Erythroblast (primary cell): ENCODE data around the gene B4GAT1.

Source experiments
- GATA1 ChIP-seq: IDR thresholded peaks from 2 replicates; pipeline ENCODE4 v1.6.1; 2011; ENCODE audit warnings: low read depth, mild to moderate bottlenecking, control low read depth, low read length, moderate library complexity
- POLR2A ChIP-seq: IDR thresholded peaks from 2 replicates; pipeline ENCODE4 v1.6.1; 2011; ENCODE audit warnings: mild to moderate bottlenecking, low read length

GRCh38 chr11:66318600-66318970, 28.8 kb downstream of the B4GAT1 start:
- TF ChIP-seq POLR2A (no peak), GATA1 (no peak)
